ENCODE data around the gene HIKESHI.

GRCh38 chr11:86360775-86361395 is 58.8 kb downstream of the HIKESHI start:
- no peak for TF ChIP-seq CTCF (IDR thresholded peaks at IDR 0.05)
- TF ChIP-seq POLR2A (IDR thresholded peaks at IDR 0.05), result no peak
